PC-9 (cell line): ENCODE measurements around the gene WDR37.

Experiments used
- CTCF ChIP-seq: fragments of 200-600 bp; sonication (generic); conservative IDR thresholded peaks from 2 replicates; pipeline ENCODE4 v1.6.1; 2017; ENCODE audit warnings: mixed run types, antibody characterized with exemption, mild to moderate bottlenecking, moderate library complexity
- EZH2 ChIP-seq: fragments of 200-600 bp; sonication (generic); IDR thresholded peaks from 2 replicates; pipeline ENCODE4 v1.8.0; 2017; ENCODE audit warnings: antibody characterized with exemption, low read depth

- no peak for TF ChIP-seq CTCF
- no peak for TF ChIP-seq EZH2
These were observed 101.4 kb downstream of the WDR37 start for GRCh38 chr10:1157615-1157933.
